WI38 (cell line): ENCODE measurements around the gene SLC5A4.
"Not testable (repeated sequence)": the region's sequence is repeated elsewhere in the genome, so short reads cannot be mapped to it uniquely, and the experiment has no call there.

Experiments
- H3K4me3 ChIP-seq: 2 replicates; pipeline ENCODE4 v1.5.1; 2011; ENCODE audit warnings: low read depth, mild to moderate bottlenecking, control low read depth, low read length
- CTCF ChIP-seq: IDR thresholded peaks from 2 replicates; pipeline ENCODE4 v1.5.1; 2012; ENCODE audit warnings: low read depth, mild to moderate bottlenecking, control low read depth, low read length

SLC5A4 gene

GRCh38 chr22:32255217-32255616 lies at the start of gene SLC5A4:
Gene SLC5A4 (minus strand): TSS chr22:32255347. CDS start chr22:32255329, 18 bp downstream.
- no peak within 1 kb of the TSS for H3K4me3 ChIP-seq

GRCh38 chr22:32293921-32294320 lies 38.8 kb upstream of the SLC5A4 start:
- not testable (repeated sequence) for H3K4me3 ChIP-seq

More at GRCh38 chr22:32255217-32255616, at the start of gene SLC5A4:
- TF ChIP-seq CTCF: no peak

GRCh38 chr22:32286290-32286840 lies 31.2 kb upstream of the SLC5A4 start:
- H3K4me3 ChIP-seq: no peak overlapping the region
- TF ChIP-seq CTCF: no peak

GRCh38 chr22:32281072-32281471 lies 25.9 kb upstream of the SLC5A4 start:
- TF ChIP-seq CTCF: no peak
- H3K4me3 ChIP-seq: no peak overlapping the region

GRCh38 chr22:32275353-32275752 lies 20.2 kb upstream of the SLC5A4 start:
- not testable (repeated sequence) for H3K4me3 ChIP-seq

- no peak overlapping the region for H3K4me3 ChIP-seq
- no peak for TF ChIP-seq CTCF
Observed at GRCh38 chr22:32271389-32271788, 16.2 kb upstream of the SLC5A4 start.

GRCh38 chr22:32270641-32271369 lies 15.7 kb upstream of the SLC5A4 start:
- no peak overlapping the region for H3K4me3 ChIP-seq
- TF ChIP-seq CTCF: no peak

GRCh38 chr22:32269316-32269715 lies 14.2 kb upstream of the SLC5A4 start:
- TF ChIP-seq CTCF: no peak

More at GRCh38 chr22:32269316-32269715, 14.2 kb upstream of the SLC5A4 start:
- H3K4me3 ChIP-seq: no peak overlapping the region
